NT2/D1 (cell line): Measurements from ENCODE around the gene SLFN13.

Source experiments
- SUZ12 ChIP-seq: IDR thresholded peaks from 2 replicates; pipeline ENCODE4 v1.6.1; 2011; ENCODE audit not compliant: insufficient read length, insufficient read depth; ENCODE audit errors: extremely low read depth
- YY1 ChIP-seq: IDR thresholded peaks from 2 replicates; pipeline ENCODE4 v1.6.1; 2011; ENCODE audit not compliant: insufficient read length, insufficient read depth
- ZNF274 ChIP-seq: IDR thresholded peaks from 2 replicates; pipeline ENCODE4 v1.6.1; 2011; ENCODE audit warnings: mild to moderate bottlenecking, low read depth, low read length

DNA sequence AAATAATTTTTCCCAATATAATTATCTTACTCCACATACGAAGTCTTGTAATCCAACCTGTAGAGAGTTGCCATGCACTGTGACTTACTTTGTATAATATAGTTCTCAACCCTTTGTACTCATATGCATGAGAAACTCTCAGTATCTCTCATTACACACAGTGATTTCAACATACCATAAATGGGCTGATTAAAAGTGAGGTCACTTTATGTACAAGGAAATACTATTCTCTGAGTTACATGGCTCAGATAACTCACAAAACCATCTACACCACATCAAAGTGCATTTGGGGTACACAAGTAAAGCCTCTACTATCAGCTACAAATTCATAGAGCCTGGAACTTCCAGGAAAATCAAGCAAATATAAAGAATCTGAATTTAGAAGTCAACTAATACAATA, 44.2 kb downstream of the SLFN13 start:
- TF ChIP-seq ZNF274 (no peak), YY1 (no peak), SUZ12 (no peak)
